ENCODE data around the gene FGF18.
A peak's percentile ranks its signal among the peaks of the same experiment; 100 is the strongest.

The FGF18 gene

GRCh38 chr5:171459839-171460238 lies 40.4 kb downstream of the FGF18 start:
- H3K18ac ChIP-seq (ENCODE audit: low read length): peak overlapping the region; percentile 78
- H3K4me2 ChIP-seq (ENCODE audit: insufficient read depth, low read length, poor library complexity, severe bottlenecking): no peak overlapping the region
- no peak overlapping the region for H2BK15ac ChIP-seq (ENCODE audit: low read length)
- H2BK120ac ChIP-seq (ENCODE audit: low read depth, low read length): no peak overlapping the region
- peak overlapping the region; percentile 14 for H2BK12ac ChIP-seq (ENCODE audit: low read length)
- no peak overlapping the region for H3K9ac ChIP-seq (ENCODE audit: low read depth, low read length, poor library complexity)
- no peak overlapping the region for H4K91ac ChIP-seq (ENCODE audit: low read depth, low read length, poor library complexity)
- H3K36me3 ChIP-seq (replicated peaks in 1 of 2; ENCODE audit: control insufficient read depth in 2 of 2, insufficient read depth in 2 of 2, low read length in 2 of 2): no peaks in the 10 kb centered on the region
- no peaks in the 10 kb centered on the region for H3K9me3 ChIP-seq (replicated peaks in 1 of 2; ENCODE audit: control insufficient read depth in 2 of 2, insufficient read depth in 1 of 2, low read depth in 1 of 2, low read length in 2 of 2)
- no peak overlapping the region for H2BK5ac ChIP-seq (ENCODE audit: low read length)
- no CpG with 5 or more reads among the region's 6 CpGs for WGBS, 2 donors (ENCODE audit: extremely low coverage in 2 of 2, insufficient read length in 2 of 2, insufficient replicate concordance in 1 of 2)
- no peak for DNase-seq (ENCODE audit: low spot score)
- H2AK5ac ChIP-seq (ENCODE audit: low read depth, low read length): peak overlapping the region; percentile 17
- H2AFZ ChIP-seq (ENCODE audit: low read length): no peak overlapping the region
- H3K4me3 ChIP-seq (ENCODE audit: low read length in 2 of 2): no peak overlapping the region
- H4K8ac ChIP-seq (ENCODE audit: low read depth, low read length): no peak overlapping the region
- H3K14ac ChIP-seq (ENCODE audit: low read length): no peak overlapping the region
- H3K23ac ChIP-seq (ENCODE audit: low read depth, low read length, poor library complexity): no peak overlapping the region
- H3K4me1 ChIP-seq (ENCODE audit: control insufficient read depth in 2 of 2, insufficient read depth in 1 of 2, low read depth in 1 of 2, low read length in 2 of 2): peaks cover 2 to 6% of the 10 kb centered on the region in 2 donors
- no peaks in the 10 kb centered on the region for H3K27me3 ChIP-seq (ENCODE audit: control insufficient read depth in 3 of 3, insufficient read depth in 3 of 3, low read depth in 1 of 3, low read length in 3 of 3)
- H3K4ac ChIP-seq (ENCODE audit: low read length): no peak overlapping the region
- H3K79me1 ChIP-seq (ENCODE audit: low read depth, low read length): no peaks in the 10 kb centered on the region
- no peak overlapping the region for H3K27ac ChIP-seq (replicated peaks; ENCODE audit: low read length)

DNA sequence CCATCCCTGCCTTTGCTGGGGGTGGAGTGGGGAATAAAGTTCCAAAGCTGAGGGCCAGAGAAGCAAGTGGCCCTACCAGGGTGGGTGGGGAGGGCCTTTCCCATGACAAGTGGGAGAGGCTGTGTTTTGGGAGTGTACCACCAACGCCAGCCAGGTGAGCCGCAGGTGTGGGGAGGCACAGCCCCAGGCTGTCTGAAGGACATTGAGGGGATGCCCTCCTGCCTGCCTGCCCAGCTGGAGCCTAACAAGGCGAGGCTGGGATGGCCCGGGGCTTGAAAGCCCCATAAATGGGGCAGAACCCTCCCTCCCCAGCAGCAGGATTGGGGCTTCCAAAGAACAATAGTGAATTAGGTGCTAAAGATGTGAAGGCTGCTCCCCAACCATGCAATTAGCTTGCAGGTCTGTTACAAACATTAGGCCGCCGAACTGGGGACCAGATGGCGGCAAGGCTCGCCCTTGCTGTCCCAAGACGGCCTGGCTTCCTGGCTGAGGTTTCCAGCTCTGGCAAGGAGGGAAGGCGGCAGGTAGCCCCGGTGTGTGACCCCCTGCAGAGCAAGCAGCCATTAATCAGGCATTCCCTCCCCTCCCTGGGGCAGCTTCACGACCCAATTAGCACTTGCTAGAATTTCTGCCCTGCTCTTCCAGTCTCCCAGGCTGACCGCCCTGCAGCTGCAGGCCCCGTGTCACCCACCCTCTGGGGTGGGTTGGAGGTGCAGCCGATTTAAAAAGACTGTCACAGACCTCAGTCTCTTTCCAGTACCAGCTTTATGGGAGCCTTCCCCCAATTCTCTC lies 42.9 kb downstream of the FGF18 start:
- no peak overlapping the region for H2BK120ac ChIP-seq (ENCODE audit: low read depth, low read length)
- no peaks in the 10 kb centered on the region for H3K79me1 ChIP-seq (ENCODE audit: low read depth, low read length)
- H3K9ac ChIP-seq (ENCODE audit: low read depth, low read length, poor library complexity): no peak overlapping the region
- H4K91ac ChIP-seq (ENCODE audit: low read depth, low read length, poor library complexity): no peak overlapping the region
- no peak overlapping the region for H3K27ac ChIP-seq (replicated peaks; ENCODE audit: low read length)
- no peak overlapping the region for H2BK5ac ChIP-seq (ENCODE audit: low read length)
- H2AFZ ChIP-seq (ENCODE audit: low read length): no peak overlapping the region
- no peaks in the 10 kb centered on the region for H3K27me3 ChIP-seq (ENCODE audit: control insufficient read depth in 3 of 3, insufficient read depth in 3 of 3, low read depth in 1 of 3, low read length in 3 of 3)
- no peak overlapping the region for H2AK5ac ChIP-seq (ENCODE audit: low read depth, low read length)
- peak overlapping the region; percentile 60 for H3K14ac ChIP-seq (ENCODE audit: low read length)
- H3K4me2 ChIP-seq (ENCODE audit: insufficient read depth, low read length, poor library complexity, severe bottlenecking): no peak overlapping the region
- no peaks in the 10 kb centered on the region for H3K36me3 ChIP-seq (replicated peaks in 1 of 2; ENCODE audit: control insufficient read depth in 2 of 2, insufficient read depth in 2 of 2, low read length in 2 of 2)
- no peaks in the 10 kb centered on the region for H3K9me3 ChIP-seq (replicated peaks in 1 of 2; ENCODE audit: control insufficient read depth in 2 of 2, insufficient read depth in 1 of 2, low read depth in 1 of 2, low read length in 2 of 2)
- DNase-seq (ENCODE audit: low spot score): no peak
- H3K23ac ChIP-seq (ENCODE audit: low read depth, low read length, poor library complexity): no peak overlapping the region
- no CpG with 5 or more reads among the region's 15 CpGs for WGBS, 2 donors (ENCODE audit: extremely low coverage in 2 of 2, insufficient read length in 2 of 2, insufficient replicate concordance in 1 of 2)
- H2BK15ac ChIP-seq (ENCODE audit: low read length): peak overlapping the region; percentile 33
- H4K8ac ChIP-seq (ENCODE audit: low read depth, low read length): no peak overlapping the region
- peaks cover 2 to 6% of the 10 kb centered on the region in 2 donors for H3K4me1 ChIP-seq (ENCODE audit: control insufficient read depth in 2 of 2, insufficient read depth in 1 of 2, low read depth in 1 of 2, low read length in 2 of 2)
- H3K4me3 ChIP-seq (ENCODE audit: low read length in 2 of 2): no peak overlapping the region
- H2BK12ac ChIP-seq (ENCODE audit: low read length): no peak overlapping the region
- H3K4ac ChIP-seq (ENCODE audit: low read length): no peak overlapping the region
- H3K18ac ChIP-seq (ENCODE audit: low read length): peak overlapping the region; percentile 74

- no peak overlapping the region for H3K4me3 ChIP-seq (ENCODE audit: low read length in 2 of 2)
- H3K18ac ChIP-seq (ENCODE audit: low read length): no peak overlapping the region
- DNase-seq (ENCODE audit: low spot score): no peak
- no peak overlapping the region for H3K9ac ChIP-seq (ENCODE audit: low read depth, low read length, poor library complexity)
- no peak overlapping the region for H2AK5ac ChIP-seq (ENCODE audit: low read depth, low read length)
- no peak overlapping the region for H2BK120ac ChIP-seq (ENCODE audit: low read depth, low read length)
- no peak overlapping the region for H3K4me2 ChIP-seq (ENCODE audit: insufficient read depth, low read length, poor library complexity, severe bottlenecking)
- H2BK15ac ChIP-seq (ENCODE audit: low read length): no peak overlapping the region
- no peaks in the 10 kb centered on the region for H3K27me3 ChIP-seq (ENCODE audit: control insufficient read depth in 3 of 3, insufficient read depth in 3 of 3, low read depth in 1 of 3, low read length in 3 of 3)
- no peak overlapping the region for H2BK5ac ChIP-seq (ENCODE audit: low read length)
- H3K36me3 ChIP-seq (replicated peaks in 1 of 2; ENCODE audit: control insufficient read depth in 2 of 2, insufficient read depth in 2 of 2, low read length in 2 of 2): no peaks in the 10 kb centered on the region
- no peak overlapping the region for H3K14ac ChIP-seq (ENCODE audit: low read length)
- no peak overlapping the region for H3K4ac ChIP-seq (ENCODE audit: low read length)
- H3K27ac ChIP-seq (replicated peaks; ENCODE audit: low read length): no peak overlapping the region
- no CpG with 5 or more reads among the region's 11 CpGs for WGBS, 2 donors (ENCODE audit: extremely low coverage in 2 of 2, insufficient read length in 2 of 2, insufficient replicate concordance in 1 of 2)
- no peaks in the 10 kb centered on the region for H3K9me3 ChIP-seq (replicated peaks in 1 of 2; ENCODE audit: control insufficient read depth in 2 of 2, insufficient read depth in 1 of 2, low read depth in 1 of 2, low read length in 2 of 2)
- no peak overlapping the region for H4K91ac ChIP-seq (ENCODE audit: low read depth, low read length, poor library complexity)
- no peak overlapping the region for H4K8ac ChIP-seq (ENCODE audit: low read depth, low read length)
- peaks cover 2 to 6% of the 10 kb centered on the region in 2 donors for H3K4me1 ChIP-seq (ENCODE audit: control insufficient read depth in 2 of 2, insufficient read depth in 1 of 2, low read depth in 1 of 2, low read length in 2 of 2)
- H2BK12ac ChIP-seq (ENCODE audit: low read length): no peak overlapping the region
- no peak overlapping the region for H2AFZ ChIP-seq (ENCODE audit: low read length)
- no peak overlapping the region for H3K23ac ChIP-seq (ENCODE audit: low read depth, low read length, poor library complexity)
- no peaks in the 10 kb centered on the region for H3K79me1 ChIP-seq (ENCODE audit: low read depth, low read length)
Observed at GRCh38 chr5:171462928-171463861, 43.7 kb downstream of the FGF18 start.

- no peaks in the 10 kb centered on the region for H3K36me3 ChIP-seq (replicated peaks in 1 of 2; ENCODE audit: control insufficient read depth in 2 of 2, insufficient read depth in 2 of 2, low read length in 2 of 2)
- H4K91ac ChIP-seq (ENCODE audit: low read depth, low read length, poor library complexity): no peak overlapping the region
- H2AFZ ChIP-seq (ENCODE audit: low read length): no peak overlapping the region
- no peak overlapping the region for H4K8ac ChIP-seq (ENCODE audit: low read depth, low read length)
- no peaks in the 10 kb centered on the region for H3K9me3 ChIP-seq (replicated peaks in 1 of 2; ENCODE audit: control insufficient read depth in 2 of 2, insufficient read depth in 1 of 2, low read depth in 1 of 2, low read length in 2 of 2)
- H3K27me3 ChIP-seq (ENCODE audit: control insufficient read depth in 3 of 3, insufficient read depth in 3 of 3, low read depth in 1 of 3, low read length in 3 of 3): no peaks in the 10 kb centered on the region
- H3K4me1 ChIP-seq (ENCODE audit: control insufficient read depth in 2 of 2, insufficient read depth in 1 of 2, low read depth in 1 of 2, low read length in 2 of 2): peaks cover 2 to 6% of the 10 kb centered on the region in 2 donors
- no peak overlapping the region for H2BK120ac ChIP-seq (ENCODE audit: low read depth, low read length)
- H3K79me1 ChIP-seq (ENCODE audit: low read depth, low read length): no peaks in the 10 kb centered on the region
- no CpG with 5 or more reads among the region's 4 CpGs for WGBS, 2 donors (ENCODE audit: extremely low coverage in 2 of 2, insufficient read length in 2 of 2, insufficient replicate concordance in 1 of 2)
- H3K4me3 ChIP-seq (ENCODE audit: low read length in 2 of 2): no peak overlapping the region
- H3K4ac ChIP-seq (ENCODE audit: low read length): no peak overlapping the region
- H2BK15ac ChIP-seq (ENCODE audit: low read length): no peak overlapping the region
- no peak overlapping the region for H3K9ac ChIP-seq (ENCODE audit: low read depth, low read length, poor library complexity)
- no peak overlapping the region for H2BK12ac ChIP-seq (ENCODE audit: low read length)
- DNase-seq (ENCODE audit: low spot score): no peak
- H2AK5ac ChIP-seq (ENCODE audit: low read depth, low read length): no peak overlapping the region
- no peak overlapping the region for H2BK5ac ChIP-seq (ENCODE audit: low read length)
- H3K23ac ChIP-seq (ENCODE audit: low read depth, low read length, poor library complexity): no peak overlapping the region
- H3K27ac ChIP-seq (replicated peaks; ENCODE audit: low read length): no peak overlapping the region
- H3K14ac ChIP-seq (ENCODE audit: low read length): no peak overlapping the region
- no peak overlapping the region for H3K18ac ChIP-seq (ENCODE audit: low read length)
- H3K4me2 ChIP-seq (ENCODE audit: insufficient read depth, low read length, poor library complexity, severe bottlenecking): no peak overlapping the region
Observed at GRCh38 chr5:171463862-171464229, 44.4 kb downstream of the FGF18 start.
